GM18505 (cell line): Measurements from ENCODE around the gene FLNB.

ENCODE experiments used
- ATAC-seq: cut with Tn5 transposase; IDR thresholded peaks from one replicate; pipeline ENCODE4 v1.9.1; 2021; ENCODE audit not compliant: unreplicated experiment
- POLR2A ChIP-seq: IDR thresholded peaks from 4 replicates; pipeline ENCODE4 v1.6.1; 2011; ENCODE audit warnings: borderline replicate concordance; ENCODE audit not compliant: insufficient read depth, insufficient read length; ENCODE audit errors: extremely low read depth

The FLNB gene

DNA sequence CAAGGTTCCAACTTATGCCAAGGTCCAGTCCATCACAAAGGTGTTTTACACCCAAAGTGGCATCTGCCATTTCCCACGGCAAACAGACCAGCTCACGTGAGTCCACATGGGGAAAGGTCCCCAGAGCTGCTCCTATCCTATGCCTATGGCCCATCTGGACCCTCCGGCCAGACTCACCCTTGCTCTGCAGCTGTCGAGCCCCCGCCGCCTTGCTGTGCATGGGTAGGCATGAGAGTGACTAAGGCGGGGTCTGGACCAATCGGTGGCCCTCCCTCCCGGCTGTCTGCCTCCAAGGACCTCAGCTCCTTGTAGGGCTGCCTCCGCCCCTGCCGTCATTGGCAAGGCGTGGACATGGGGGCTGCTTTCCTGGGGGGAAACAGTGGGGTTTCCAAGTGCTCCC is 175.7 kb downstream of the FLNB start:
- no peak for ATAC-seq
- no peak for TF ChIP-seq POLR2A

DNA sequence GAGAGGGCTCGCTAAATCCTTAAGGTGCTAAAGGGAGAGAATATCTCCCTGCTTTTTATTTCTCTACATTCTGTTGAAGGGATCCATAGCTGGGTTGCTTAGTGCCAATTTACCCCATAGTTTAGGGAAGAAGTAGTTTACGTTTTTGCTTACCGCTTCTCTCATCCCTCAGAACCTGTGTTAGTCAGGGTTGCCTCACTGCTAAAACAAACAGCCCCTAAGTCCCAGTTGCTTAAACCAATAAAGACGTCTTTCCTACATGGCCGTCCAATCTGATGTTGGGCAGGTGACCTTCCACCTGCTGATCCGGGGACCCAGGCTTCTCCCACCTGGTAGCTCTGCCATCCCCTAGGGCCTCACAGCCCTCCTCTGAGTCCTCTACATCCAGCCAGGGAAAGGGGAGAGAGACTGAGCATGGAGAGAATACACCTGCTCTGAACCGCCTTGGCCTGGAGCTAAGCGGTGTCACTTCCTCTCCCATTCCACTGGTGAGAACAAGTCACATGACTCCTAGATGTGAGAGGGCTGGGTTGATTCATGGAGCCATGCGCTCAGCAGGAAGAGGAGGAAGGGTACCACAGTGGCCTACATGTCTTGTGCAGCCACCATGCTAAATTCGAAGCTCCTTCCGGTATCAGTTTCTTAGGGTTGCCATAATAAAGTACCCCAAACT is 176.2 kb downstream of the FLNB start:
- ATAC-seq = no peak
- no peak for TF ChIP-seq POLR2A

DNA sequence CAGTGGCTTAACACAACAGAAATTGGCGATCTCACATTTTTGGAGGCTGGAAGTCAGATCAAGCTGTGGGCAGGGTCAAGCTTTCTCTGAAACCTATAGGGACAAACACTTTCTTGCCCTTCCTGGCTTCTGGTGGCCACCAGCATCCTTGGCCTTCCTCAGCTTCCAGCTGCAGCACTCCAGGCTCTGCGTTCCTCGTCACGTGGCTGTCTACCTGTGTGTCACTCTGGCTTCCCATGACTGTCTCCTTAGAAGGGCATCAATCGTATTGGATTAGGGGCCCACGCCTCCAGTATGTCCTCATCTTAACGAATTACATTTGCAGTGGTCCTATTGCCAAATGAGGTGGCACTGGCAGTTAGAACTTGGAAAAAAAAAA is 176.7 kb downstream of the FLNB start:
- no peak for TF ChIP-seq POLR2A
- ATAC-seq = no peak

DNA sequence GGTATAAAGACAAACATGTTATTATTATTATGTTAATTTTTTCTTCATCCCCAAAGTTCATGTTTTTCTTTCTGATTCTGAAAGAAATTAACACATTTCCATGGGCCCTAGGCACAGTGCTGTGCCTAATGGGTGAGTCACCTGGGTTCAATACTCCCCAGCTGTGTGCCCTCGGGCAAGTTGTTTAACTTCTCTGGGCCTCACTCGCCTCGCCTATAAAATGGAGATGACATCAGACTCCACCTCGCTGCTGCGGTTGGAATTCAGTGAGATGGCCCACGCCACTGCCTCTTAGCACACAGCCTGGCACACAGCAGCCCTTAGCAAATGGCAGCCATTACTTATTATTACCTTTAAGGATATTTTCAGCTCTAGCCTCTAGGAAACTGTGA is 179.9 kb downstream of the FLNB start:
- no peak for ATAC-seq
- no peak for TF ChIP-seq POLR2A

DNA sequence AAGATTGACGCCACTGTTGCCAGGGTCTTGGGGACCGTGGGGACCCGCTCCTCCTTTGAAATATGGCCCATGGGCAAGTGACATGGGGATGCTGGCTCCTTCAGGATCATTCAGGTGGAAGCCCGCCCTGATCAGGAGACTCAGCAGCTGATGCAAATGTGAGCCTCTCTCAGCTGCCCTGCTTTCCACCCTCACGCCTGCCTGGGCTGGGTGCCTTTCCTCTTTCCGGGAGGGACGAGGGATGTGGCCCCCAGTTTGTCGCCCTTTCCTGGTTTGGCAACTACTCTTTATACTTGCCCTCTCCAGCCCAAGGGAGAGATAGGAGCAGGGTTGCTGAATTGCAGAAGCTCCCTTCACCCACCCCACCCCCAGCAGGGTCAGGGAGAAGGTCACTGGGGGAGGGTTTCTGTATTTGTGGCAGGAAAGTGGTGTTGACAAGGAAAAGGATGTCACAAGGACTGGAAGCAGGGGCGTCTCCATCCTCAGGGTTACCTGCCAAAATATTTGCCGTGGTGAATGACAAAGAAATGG is 180.8 kb downstream of the FLNB start:
- no peak for TF ChIP-seq POLR2A

DNA sequence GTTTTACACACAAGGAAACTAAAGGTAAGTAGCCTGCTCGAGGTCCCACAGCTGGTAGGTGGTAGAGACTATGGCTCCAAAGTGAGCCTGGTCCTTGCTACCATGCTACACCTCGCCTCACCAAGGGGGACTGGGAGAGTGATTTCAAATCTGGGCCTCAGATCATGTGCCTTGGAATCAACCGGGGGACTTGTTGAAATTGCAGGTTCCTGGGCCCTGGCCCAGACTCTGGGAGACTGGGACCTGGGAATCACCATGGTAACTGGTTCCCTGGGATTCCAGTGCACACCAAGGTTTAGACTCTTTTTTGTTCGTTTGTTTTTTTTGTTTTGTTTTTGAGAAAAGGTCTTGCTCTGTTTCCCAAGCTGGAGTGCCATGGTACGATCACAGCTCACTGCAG is 181.5 kb downstream of the FLNB start:
- no peak for TF ChIP-seq POLR2A
- ATAC-seq = no peak

More for the DNA sequence above, 180.8 kb downstream of the FLNB start:
- ATAC-seq = no peak

DNA sequence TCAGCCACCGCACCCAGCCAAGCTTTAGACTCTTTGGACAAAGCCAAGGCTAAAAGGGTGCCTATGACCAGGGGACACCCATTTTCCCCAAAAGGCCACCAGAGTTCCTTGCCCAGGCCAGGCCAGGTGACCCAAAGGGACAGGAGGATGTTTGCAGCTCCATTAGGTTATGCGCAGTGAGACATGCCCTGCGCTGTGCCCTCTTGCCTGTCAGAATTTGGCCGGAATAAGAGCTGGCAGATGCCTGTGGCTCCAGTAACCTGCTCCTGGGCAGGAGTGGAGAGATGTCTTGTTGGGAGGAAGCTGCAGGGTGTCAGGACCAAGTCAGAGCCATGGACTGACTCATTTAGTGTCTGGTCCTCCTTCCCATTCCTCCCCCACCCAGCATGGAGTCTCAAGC is 182.1 kb downstream of the FLNB start:
- no peak for ATAC-seq
- TF ChIP-seq POLR2A = no peak

DNA sequence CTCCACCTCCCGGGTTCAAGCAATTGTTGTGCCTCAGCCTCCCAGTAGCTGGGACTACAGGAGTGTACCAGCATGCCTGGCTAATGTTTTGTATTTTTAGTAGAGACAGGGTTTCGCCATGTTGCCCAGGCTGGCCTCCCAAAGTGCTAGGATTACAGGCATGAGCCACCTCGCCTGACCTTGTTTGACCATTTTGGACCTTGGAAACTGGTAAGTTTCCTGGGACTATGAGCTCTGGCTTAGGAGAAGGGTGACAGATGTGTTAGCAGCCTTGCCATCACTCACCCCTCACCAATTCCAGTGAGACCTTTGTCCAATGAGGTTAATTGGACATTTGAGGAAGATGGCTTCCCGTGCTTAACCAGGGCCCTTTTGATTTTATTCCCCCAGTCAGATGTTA is 182.7 kb downstream of the FLNB start:
- no peak for ATAC-seq
- no peak for TF ChIP-seq POLR2A

DNA sequence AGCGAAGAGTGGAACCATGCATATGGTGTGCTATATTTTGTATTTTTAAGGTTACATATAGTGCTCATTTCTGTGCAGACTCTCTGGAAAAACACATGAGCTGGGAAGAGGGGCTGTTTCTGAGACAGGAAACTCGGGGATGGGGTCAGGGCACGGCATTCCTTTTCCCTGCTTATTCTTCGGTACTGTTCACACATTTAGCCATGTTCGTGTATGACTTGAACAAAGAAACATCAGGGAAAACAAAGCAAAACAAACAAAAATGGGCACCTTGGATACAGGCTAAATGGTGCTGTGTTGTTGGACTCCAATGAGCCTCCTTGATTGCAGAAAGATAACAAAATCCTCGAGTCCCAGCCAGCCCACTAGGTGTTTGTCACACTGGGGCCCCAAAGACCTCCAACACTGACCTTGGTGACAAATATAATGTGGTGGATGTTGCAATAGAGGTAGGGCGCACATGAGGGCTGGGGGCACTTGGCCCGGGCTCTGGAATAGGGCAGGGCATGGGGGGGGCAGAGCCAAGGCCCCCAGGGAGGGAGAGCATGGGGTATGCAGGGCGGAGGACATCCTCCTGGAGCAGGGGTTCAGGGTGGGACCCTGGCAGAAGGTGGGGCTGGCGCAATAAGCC is 183.3 kb downstream of the FLNB start:
- no peak for TF ChIP-seq POLR2A
- no peak for ATAC-seq

DNA sequence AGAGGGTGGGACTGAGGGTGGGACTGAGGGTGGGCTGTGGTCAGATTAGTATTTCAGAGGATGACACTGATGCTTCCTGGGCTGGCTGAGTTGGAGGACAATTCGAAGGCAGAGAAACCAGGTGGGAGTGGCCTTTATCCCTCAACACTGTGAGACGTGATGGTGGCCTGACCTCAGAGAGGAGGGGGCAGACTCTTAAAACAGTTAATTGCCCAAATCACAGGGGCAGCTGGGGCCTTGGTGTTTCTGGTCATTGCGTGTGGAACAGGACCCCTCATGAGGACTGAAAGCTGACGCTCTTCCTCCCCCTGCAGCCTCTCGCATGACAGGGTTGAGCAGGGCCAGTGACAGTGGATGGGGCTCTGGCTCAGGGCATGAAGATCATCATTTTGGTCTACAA is 183.8 kb downstream of the FLNB start:
- ATAC-seq = no peak

DNA sequence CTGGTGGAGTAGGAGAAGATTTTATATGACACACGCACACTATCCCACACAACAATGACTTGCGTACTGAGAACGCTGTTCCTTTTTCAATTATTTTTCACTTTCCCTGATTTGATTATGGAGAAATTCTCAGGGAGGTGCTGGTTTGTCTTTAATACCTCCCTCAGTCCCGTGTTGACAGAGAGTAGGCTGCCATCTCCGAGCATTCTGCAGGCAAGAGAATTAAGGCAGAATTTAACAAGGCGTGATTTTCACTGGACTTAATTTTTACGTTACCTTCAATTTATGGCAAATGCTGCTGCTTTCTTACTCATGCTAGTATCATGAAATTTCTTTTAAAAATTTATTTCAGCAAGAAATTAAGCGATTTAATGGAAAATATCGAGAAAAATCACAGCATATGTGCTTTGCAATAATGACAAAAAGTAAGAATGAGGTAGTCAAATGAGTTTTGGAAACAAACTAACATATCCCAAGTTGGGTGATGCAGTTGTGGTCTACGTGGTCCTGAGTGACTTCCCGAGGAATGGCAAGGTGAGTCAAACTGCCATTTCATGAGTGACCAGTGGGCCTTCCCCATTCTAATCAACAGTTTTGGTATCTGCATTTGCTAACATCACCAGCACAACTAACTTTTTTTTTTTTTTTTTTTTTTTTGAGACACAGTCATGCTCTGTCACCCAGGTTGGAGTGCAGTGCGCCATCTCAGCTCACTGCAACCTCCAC is 185.6 kb downstream of the FLNB start:
- TF ChIP-seq POLR2A = no peak
- no peak for ATAC-seq

More for the DNA sequence above, 183.8 kb downstream of the FLNB start:
- no peak for TF ChIP-seq POLR2A

DNA sequence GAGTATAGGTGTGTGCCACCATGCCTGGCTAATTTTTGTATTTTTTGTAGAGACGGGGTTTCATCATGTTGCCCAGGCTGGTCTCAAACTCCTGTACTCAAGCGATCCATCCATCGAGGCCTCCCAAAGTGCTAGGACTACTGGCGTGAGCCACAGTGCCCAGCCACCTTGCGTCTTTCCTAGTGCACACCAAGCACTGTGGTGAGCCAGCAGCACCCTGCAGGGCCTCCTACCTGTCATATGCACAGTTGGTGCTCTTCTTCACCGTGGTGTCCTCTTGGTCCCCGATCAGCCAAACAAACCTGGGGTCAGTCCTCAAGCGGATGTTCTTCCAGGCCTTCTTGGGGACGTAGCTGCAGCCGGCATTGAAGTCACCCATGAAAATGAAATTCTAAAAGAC is 189.4 kb downstream of the FLNB start:
- ATAC-seq = no peak
- TF ChIP-seq POLR2A = no peak

DNA sequence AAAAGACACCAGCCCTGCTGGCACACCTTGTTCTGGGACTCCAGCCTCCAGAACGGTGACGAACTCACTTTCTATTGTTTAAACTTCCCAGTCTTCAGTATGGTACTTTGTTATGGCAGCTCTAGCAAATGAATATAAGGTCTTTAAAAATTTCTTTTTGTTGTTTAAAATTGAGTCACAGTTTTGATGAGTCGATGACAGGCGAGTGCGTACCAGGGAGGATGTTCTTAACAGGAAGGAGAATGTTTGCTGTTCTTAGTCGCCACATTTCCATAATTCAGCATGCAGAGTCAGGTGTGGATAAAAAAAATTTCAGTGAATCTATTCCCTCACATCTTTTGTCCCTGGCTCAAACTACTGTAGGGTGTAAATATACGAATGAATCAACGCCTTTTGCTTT is 190.1 kb downstream of the FLNB start:
- no peak for TF ChIP-seq POLR2A
- no peak for ATAC-seq

DNA sequence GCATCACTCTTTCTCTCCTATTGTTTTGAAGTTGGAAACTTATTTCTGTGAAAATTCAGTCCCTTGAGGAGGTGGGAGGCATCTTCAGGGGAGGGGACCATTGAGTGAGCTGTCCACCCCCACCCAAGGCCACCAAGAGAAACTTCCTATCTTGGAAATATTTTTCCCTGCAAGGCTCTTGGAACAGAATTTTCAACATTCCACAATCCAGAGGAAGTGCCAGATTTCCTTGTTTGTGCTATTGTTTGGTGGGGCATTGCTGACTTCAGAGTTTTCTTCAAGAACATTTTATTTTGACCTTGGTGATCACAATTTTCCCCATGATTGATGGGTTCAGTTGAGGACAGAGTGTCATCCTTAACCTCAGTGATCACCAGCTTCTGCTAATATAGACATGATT is 190.6 kb downstream of the FLNB start:
- ATAC-seq = no peak
- TF ChIP-seq POLR2A = no peak
